Measurements from ENCODE around the gene DEFB132. TPM values are rescaled to one million over a fixed set of nuclear protein-coding genes. Genes with fewer than 3 reads are reported as not detected.

The DEFB132 gene
- total RNA-seq: not detected in 2 replicates

GRCh38 chr20:257419-257818, at the start of gene DEFB132:
Gene DEFB132 (plus strand): TSS chr20:257724. CDS start chr20:257779, 55 bp downstream.

GRCh38 chr20:226958-227357, 30.6 kb upstream of the DEFB132 start, which contains the start of gene DEFB129:
Gene DEFB129 (plus strand): TSS chr20:227258. CDS start chr20:227289, 31 bp downstream.

GRCh38 chr20:290084-290831, 32.7 kb downstream of the DEFB132 start, which contains the start of gene C20orf96:
Gene C20orf96 (minus strand): TSS chr20:290750. CDS start chr20:290610, 140 bp downstream.

GRCh38 chr20:297098-297924, 39.8 kb downstream of the DEFB132 start, which contains the start of gene ZCCHC3:
Gene ZCCHC3 (plus strand): TSS chr20:297570. CDS start chr20:297587, 17 bp downstream.

Other genes with a start within 250 kb of the DEFB132 start
- not detected in 2 replicates for gene DEFB125, start 170.1 kb upstream of the DEFB132 start, total RNA-seq
- not detected in 2 replicates for gene DEFB126, start 115.1 kb upstream of the DEFB132 start, total RNA-seq
- gene DEFB127, start 100.3 kb upstream of the DEFB132 start, total RNA-seq: not detected in 2 replicates
- gene DEFB128, start 68.0 kb upstream of the DEFB132 start, total RNA-seq: not detected in 2 replicates
- not detected in 2 replicates for gene DEFB129, start 30.5 kb upstream of the DEFB132 start, total RNA-seq
- 0.65 and 1.2 TPM in 2 replicates for gene C20orf96, start 33.0 kb downstream of the DEFB132 start, total RNA-seq
- 6.8 and 10.6 TPM in 2 replicates for gene ZCCHC3, start 39.8 kb downstream of the DEFB132 start, total RNA-seq
- gene SOX12, start 67.8 kb downstream of the DEFB132 start, total RNA-seq: 3.4 and 4.8 TPM in 2 replicates
- 26.7 and 51.0 TPM in 2 replicates for gene NRSN2, start 89.4 kb downstream of the DEFB132 start, total RNA-seq
- gene TRIB3, start 123.0 kb downstream of the DEFB132 start, total RNA-seq: 16.3 and 18.1 TPM in 2 replicates
- 49.4 and 51.7 TPM in 2 replicates for gene RBCK1, start 150.6 kb downstream of the DEFB132 start, total RNA-seq
- gene TBC1D20, start 204.8 kb downstream of the DEFB132 start, total RNA-seq: 45.4 and 45.5 TPM in 2 replicates